Measurements from ENCODE around the gene PCP4.
A peak's percentile ranks its signal among the peaks of the same experiment; 100 is the strongest.

Gene PCP4

DNA sequence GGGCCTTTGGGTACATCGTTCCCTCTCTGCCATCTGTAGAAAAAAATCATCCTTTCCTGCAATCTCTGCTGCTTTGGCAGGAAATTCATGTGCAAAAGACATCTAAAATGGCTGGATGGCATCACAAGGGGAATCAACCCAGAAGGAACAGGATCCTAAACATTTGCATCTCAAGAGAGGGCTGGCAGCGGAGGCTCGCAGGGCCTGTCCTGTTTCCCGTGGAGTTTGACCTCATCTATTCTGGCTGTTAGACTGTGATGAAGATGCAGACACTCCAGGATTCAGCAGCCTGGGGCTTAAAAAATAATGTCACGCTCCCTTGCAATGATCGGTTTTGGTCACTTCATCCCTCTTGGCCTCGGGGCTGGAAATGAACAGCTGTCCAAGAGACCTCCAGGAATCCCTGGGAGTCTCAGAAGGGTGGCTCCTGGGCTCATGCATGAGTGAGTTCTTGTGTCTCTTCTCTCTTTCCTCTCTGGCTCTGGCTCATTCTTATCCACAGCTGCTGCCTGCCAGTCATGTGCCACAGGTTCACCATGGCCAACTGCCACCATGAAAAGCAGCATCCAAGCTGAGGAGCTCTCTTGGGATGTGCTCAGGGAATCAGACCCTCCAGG is 16.1 kb upstream of the PCP4 start:
- H3K27ac ChIP-seq, result no peak overlapping the region
- TF ChIP-seq, protein P1, sequence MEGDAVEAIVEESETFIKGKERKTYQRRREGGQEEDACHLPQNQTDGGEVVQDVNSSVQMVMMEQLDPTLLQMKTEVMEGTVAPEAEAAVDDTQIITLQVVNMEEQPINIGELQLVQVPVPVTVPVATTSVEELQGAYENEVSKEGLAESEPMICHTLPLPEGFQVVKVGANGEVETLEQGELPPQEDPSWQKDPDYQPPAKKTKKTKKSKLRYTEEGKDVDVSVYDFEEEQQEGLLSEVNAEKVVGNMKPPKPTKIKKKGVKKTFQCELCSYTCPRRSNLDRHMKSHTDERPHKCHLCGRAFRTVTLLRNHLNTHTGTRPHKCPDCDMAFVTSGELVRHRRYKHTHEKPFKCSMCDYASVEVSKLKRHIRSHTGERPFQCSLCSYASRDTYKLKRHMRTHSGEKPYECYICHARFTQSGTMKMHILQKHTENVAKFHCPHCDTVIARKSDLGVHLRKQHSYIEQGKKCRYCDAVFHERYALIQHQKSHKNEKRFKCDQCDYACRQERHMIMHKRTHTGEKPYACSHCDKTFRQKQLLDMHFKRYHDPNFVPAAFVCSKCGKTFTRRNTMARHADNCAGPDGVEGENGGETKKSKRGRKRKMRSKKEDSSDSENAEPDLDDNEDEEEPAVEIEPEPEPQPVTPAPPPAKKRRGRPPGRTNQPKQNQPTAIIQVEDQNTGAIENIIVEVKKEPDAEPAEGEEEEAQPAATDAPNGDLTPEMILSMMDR (conservative IDR thresholded peaks at IDR 0.05), result no peak

DNA sequence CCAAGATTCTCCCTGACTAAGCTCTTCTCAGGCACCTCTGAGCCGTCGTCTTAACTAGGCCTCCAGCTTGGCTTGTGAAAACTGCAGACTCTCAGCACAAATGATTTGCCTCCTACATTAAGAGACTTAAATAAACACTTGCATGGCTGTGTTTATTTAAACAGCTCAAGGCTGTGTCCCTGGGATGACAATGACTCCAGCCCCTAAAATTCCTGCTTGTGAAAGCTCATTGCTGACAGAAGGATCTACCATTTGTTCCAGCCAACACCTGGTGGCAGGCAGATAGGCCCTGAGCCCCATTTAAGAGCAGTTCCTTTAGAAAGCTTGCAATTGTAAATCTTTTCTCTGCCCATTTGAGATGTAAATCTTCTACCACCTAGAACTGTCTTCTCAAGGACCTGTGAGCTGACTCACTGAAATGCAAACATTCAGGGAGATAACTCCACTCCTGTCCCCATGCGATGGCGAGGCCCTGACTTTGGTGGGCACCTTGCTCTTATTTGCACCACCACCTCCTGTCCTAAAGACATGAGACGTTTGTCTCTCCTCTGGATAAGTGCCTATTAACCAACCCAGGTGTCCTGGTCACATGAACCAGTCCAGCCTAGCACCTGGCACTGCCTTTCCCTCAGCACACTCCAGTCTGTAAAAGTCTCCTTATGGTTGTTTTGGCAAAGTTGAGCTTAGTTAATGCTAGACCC is 15.1 kb upstream of the PCP4 start:
- TF ChIP-seq, protein P1 (conservative IDR thresholded peaks at IDR 0.05), result no peak
- no peak overlapping the region for H3K27ac ChIP-seq

- TF ChIP-seq, protein P1 (conservative IDR thresholded peaks at IDR 0.05), result no peak
- H3K27ac ChIP-seq, result no peak overlapping the region
Observed at GRCh38 chr21:39852726-39853500, 14.3 kb upstream of the PCP4 start.

- TF ChIP-seq, protein P1 (conservative IDR thresholded peaks at IDR 0.05), result peak; percentile 39
- H3K27ac ChIP-seq, result no peak overlapping the region
Observed at GRCh38 chr21:39854572-39854971, 12.7 kb upstream of the PCP4 start.

DNA sequence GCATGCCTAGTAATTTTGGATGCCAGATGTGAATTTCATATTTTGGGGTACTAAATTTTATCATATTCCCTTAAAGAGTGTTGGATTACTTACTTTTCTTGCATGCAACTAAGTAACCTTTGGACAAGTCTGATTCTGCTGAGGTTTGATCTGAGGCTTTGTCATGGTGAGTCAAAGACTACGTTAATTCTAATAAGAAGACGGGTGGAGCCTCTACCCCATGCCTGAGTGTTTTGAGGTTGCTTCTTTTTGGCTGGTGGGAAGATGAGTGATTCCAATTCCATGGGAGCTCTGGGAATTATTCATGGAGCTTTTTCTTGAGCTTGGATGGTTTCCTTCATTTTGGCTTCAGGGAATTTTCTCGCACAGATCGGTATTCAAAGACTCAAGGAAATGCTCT is 11.6 kb upstream of the PCP4 start:
- H3K27ac ChIP-seq, result no peak overlapping the region
- TF ChIP-seq, protein P1 (conservative IDR thresholded peaks at IDR 0.05), result no peak

- TF ChIP-seq, protein P1 (conservative IDR thresholded peaks at IDR 0.05), result no peak
- H3K27ac ChIP-seq, result no peak overlapping the region
Observed at GRCh38 chr21:39860600-39860999, 6.6 kb upstream of the PCP4 start.

DNA sequence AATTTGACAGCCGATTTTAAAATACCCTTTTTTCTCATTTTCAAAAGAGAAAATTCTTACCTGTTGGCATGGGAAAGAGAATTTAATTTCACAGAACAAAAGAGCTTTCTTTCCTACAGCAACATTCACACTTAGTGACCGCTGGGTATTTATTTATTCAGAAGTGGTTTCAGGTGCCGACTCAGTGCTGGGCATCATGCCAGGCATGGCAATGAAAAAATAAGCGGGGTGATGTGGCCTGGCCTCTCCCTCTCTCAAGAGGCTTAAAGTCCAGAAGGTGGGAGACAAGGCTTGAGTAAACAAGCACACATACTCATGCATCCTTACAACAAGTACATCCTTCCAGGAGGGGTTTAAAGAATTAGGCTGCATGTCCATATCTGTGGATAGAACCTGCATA is 4.1 kb upstream of the PCP4 start:
- TF ChIP-seq, protein P1 (conservative IDR thresholded peaks at IDR 0.05), result no peak
- H3K27ac ChIP-seq, result no peak overlapping the region
